GM18520 (cell line): ENCODE results near the gene TMEM143.

ENCODE experiments used
- ATAC-seq: cut with Tn5 transposase; IDR thresholded peaks from one replicate; pipeline ENCODE4 v1.9.1; 2021; ENCODE audit not compliant: unreplicated experiment

Gene TMEM143

DNA sequence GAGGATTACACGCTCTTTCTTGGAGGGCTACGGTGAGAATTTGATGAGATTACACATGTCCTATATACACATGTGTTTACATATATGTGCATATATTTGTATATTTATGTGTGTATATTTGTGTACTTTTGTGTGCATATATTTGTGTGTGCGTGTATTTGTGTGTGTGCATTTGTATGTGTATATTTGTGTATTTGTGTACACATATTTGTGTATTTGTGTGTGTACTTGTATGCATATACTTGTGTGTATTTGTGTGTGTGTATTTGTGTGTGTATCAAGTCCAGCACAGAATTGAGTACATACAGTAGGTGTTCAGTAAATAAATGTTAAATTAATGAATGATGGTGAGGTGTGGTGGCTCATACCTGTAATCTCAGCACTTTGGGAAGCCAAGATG is 1.8 kb downstream of the TMEM143 start:
- no peak for ATAC-seq

DNA sequence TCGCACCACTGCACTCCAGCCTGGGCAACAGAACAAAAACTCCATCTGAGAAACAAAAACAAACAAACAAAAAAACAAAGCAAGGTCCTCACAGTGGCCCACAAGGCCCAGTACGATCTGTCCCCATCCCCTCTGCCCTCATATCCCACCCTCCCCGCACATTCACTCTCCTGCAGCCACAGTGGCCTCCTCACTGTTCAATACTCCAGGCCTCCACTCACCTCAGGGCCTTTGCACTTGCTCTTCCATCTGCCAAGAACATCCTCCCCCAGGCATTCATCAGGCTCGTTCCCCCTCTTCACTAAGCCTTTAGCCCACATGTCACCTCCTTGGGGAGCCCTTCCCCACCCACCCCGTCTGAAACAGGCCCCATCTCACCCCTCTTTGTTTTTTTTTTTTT is 4.6 kb downstream of the TMEM143 start:
- ATAC-seq, result no peak

DNA sequence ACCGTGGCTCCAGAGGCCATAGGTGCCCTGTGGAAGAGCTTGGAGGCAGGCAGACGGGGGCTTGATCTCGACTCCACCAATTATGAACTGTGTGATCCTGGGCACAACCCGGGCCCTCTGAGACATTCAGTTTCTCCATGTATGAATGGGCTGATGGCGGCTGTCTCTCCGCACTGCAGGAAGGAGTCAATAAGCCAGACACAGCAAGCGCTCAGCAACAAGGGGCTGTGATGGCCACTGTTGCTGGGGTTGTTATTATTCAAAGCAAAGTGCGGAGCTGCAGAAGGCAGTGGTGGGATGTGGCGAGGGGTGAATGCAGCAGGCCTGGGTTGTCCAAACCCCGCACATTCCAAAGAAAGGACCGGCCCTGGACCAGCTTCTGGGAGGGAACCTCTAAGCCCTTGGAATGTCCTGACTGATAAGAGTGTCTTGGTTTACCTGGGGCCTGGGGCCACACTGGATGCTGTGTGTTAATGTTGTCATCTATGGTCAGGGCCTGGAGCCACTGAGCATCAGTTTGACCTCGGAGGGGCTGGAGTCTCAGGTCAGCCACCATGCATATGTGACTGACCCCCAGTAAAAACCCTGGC is 8.3 kb downstream of the TMEM143 start:
- no peak for ATAC-seq

DNA sequence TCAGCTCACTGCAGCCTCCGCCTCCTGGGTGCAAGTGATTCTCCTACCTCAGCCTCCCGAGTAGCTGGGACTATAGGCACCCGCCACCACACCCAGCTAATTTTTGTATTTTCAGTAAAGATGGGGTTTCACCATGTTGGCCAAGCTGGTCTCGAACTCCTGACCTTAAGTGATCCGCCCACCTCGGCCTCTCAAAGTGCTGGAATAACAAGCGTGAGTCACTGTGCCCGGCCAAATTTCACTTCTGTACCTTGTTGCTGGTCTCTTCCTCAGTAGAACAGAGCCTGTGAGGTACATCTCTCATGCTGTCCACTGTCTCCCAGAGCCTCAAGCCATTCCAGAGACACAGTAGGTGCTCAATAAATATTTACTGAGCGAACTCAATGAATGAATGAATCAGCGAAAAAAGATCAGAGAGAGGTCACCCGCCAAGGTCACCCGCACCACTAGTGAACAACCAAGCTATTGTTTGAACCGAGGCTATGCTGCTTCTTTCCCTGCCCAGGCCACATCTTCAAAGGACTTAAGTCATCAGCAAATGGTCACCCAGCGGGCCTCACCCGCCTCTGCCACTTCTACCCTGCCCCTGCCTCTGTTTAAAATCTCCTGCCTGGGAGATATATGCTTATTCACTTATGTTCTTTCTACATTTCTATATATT is 9.3 kb downstream of the TMEM143 start:
- ATAC-seq, result no peak

DNA sequence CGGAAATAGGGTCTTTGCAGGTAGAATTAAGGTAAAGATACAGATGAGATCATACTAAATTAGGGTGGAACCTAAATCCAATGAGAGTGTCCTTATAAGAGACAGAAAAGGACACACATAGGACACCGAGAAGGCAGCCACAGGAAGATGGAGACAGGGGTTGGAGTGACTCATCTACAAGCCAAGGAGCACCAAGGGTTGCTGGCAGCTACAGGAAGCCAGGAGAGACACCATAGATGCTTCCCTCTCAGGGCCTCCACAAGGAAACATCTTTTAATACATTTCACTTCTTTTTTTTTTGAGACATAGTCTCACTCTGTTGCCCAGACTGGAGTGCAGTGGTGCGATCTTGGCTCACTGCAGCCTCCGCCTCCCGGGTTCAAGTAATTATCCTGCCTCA is 10.1 kb downstream of the TMEM143 start:
- no peak for ATAC-seq

DNA sequence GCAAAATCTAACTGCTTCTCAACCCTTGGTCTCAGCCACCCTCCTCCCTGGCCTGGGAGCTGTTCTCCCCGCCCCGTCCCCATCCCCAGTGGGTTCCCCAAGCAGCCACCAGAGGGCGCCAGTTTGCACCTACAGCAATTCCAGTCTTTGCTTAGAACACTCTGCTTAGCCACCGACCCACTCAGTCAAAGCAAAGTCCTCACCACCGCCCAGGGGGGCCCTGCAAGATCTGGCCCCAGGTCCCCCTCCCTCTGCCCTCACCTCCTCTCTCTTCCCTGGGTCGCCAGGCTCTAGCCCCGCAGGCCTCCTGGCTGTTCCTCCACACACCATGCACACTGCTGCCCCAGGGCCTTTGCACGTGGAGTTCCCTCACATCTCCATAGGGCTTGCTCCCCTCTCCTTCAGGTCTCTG is 12.4 kb downstream of the TMEM143 start:
- no peak for ATAC-seq

DNA sequence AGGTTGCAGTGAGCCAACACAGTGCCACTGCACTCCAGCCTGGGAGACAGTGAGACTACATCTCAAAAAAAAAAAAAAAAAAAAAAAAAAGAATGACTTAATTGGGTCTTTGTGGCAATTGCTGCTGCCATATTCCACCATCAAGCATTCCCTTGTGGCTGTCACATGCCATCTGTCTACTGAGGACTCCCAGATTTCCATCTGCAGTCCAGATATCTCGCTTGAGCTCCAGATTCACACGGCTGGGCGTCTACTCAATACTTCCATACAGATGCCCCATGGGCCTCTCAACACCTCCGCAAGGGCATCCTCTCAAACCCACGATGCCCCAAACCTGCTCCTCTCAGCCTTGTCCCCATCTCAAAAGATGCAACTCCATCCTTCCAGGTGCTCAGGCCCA is 12.9 kb downstream of the TMEM143 start:
- no peak for ATAC-seq

DNA sequence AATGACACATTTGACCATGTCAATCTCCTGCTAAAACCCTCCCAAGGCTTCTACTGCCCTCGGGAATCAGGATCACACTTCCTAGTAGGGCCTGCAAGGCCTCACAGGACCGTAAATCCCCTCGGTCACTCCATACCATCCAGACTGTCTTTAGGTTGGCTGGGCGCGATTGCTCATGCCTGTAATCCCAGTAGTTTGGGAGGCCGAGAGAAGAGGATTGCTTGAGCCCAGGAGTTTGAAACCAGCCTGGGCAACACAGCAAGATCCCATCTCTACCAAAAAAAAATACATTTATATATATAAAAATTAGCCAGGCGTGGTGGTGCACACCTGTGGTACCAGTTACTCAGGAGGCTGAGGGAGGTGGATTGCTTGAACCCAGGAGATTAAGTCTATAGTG is 15.0 kb downstream of the TMEM143 start:
- ATAC-seq, result no peak

DNA sequence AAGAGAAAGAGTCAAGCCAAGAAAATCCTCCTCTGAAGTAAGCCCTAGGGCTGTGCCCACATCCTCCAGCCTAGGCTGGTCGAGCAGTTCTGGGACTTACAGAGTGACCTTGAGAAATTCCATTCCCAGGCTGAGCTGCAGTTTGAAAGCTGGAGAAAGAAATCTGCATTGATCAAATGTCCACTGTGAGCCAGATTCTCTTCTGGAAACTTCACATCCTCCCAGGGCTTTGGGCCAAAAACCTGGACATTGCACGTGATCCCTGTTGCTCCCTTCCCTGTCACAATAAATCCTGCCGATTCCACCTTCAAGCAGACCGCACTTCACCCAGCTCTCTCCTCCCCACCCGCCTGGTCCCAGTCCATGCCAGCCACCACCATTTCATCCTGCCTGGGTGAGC is 15.7 kb downstream of the TMEM143 start:
- no peak for ATAC-seq

DNA sequence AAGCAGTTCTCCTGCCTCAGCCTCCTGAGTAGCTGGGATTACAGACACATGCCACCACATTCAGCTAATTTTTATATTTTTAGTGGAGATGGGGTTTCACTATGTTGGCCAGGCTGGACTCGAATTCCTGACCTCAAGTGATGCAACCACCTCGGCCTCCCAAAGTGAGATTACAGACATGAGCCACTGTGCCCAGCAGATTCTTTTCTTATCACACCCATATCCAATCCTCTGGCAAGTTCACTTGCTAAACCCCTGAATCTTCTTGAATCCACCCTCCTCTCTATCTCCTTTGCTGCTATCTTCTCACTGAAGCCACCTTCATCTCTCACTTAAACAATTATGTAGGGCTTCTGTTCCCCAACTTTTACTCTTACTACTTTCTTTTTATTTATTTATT is 17.5 kb downstream of the TMEM143 start:
- no peak for ATAC-seq

DNA sequence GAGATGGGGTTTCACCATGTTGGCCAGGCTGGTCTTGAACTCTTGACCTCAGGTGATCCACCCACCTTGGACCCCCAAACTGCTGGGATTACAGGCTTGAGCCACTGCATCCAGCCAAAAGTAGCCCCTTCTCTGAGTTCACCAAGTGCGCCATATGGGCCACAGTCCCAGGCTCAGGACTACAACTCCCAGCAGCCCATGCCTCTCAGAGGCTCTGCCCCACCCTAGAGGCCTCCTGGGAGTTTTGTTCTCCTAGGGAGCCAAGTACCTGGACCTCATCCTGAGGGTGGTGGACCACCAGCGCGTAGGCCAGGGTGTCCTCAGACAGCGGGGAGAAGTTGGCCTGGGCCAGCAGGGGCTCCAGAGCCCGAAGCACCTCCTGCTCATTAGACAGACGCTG is 18.8 kb downstream of the TMEM143 start:
- ATAC-seq, result no peak

DNA sequence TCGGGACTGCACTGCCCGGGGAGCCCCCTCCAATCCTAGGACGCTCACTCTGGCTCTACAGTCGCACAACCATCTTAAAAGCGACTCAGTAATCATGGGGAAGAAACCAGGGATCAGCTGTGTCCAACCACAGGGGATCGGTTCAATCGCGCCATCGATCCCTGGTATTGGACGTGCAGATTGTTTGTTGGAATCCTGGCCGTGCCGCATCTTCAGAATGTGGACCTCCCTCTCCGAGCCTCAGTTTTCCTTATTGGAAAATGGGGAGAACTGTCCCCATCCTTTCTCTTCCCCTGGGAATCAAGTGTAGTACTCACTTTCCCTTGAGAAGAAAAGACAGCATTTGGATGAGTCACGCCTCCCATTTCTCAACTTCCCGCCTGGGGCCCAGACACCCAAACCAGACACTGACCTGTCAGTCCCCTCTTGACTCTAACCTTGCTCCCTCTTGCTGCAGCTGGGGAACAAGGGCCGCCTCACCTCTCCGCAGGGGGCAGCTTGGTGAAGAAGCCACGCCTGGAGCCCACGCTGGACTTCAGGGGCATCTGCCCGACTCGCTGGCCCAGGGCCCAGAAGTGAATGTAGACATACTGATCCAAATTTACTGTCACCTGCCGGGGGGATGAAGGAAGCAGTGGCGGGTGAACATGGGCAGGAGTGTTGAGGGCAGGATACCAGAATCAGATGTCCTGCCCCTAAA is 20.7 kb downstream of the TMEM143 start:
- no peak for ATAC-seq

DNA sequence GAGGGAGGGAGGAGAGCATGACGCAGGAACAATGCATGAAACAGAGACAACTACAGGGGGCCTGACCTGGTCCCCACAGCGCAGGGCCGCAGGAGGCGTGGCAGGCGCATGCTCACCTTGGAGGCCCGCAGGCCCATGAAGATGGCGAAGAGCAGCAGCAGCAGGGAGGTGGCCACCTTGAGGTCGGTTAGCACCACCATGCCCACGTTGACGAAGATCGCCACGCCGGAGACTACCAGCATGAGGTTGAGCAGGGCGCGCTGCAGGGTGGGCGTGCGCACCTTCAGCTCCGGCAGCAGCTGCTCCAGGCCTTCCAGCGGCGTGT is 21.4 kb downstream of the TMEM143 start:
- ATAC-seq, result no peak

DNA sequence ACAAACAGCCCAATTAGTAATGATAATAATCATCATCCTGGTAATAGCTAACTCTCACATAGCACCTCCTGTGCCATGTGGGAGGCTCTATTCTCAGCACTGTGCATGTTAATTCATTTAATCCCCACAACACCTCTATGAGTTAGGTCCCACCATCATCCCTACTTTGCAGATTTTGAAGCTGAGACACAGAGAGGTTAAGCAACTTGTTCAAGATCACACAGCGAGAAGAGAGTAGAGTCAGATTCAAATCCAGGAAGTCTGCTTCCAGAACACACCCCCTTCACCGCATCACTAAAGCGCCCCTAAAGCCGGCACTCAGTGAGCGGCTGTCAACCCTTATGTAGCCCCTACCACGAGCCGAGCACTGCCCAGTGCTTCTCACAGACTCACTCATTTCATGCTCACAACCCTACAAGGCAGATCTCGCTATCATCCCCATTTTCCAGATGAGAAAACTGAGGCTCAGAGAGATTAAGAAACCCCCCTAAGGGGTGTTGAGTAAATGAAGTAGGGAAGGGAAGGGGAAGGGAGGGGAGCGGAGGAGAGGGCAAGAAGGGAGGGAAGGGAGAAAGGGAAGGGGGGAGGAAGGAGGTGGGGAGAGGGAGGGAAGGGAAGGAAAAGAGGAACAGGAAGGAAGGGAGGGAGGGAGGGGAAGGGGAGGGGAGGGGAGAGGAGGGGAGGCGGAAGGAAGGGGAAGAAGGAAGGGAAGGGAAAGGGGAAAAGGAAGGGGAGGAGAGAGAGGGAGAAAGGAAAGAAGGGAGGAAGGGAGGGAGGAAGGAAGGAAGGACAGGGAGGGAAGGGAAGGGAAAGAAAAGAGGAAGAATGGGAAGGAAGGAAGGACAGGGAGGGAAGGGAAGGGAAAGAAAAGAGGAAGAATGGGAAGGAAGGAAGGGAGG is 22.0 kb downstream of the TMEM143 start:
- ATAC-seq, result no peak

DNA sequence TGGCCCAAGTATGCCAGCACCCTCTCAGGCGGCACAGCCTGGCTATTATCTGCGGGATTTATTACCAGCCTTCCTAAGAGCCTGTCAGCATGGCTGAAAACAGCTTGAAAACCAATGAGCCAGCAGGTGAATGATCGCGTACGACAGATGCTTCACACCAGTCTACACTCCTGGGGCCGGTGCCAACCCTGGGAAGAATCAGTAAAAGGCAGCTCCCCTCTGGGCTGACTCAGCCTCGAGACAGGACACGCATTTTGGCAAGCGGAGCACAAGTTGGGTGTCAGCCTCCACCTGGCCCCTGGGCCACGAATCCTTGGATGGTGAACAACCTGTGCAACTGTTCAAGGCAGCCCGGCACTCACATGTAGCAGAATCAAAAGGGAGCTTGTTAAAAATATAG is 22.7 kb downstream of the TMEM143 start:
- ATAC-seq, result no peak

DNA sequence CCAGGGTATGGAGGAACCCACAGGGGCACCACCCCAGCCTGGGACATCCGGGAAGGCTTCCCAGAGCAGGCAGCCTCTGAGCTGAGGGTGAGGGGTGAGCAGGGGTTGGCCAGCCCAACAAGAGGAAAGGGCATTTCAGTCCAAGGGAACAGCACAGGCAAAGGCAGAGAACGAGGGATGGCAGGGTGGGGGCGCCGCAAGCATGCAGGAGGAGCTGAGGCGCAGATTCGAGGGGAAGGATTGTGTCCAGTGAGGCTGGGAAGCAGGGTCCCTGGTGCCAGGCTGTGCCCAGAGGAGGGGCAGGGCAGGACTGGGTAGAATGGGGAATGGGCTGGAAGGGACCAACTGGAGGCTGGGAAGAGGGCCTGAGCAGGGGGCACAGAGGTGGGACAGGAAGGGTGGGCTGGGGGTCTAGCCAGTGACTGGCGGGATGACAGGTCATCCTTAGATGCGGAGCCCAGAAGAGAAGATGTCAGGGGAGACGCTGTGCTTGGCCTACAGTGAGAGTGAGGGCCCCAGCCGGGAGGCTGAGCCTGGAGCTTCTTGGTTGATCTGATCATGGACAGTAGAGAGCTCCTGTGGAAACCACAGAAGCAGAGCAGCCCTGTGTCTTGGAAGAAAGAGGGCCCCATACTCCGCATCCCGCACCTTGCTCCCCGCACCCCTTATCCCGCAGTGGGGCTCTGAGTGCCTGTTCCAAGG is 24.8 kb downstream of the TMEM143 start:
- ATAC-seq, result no peak

DNA sequence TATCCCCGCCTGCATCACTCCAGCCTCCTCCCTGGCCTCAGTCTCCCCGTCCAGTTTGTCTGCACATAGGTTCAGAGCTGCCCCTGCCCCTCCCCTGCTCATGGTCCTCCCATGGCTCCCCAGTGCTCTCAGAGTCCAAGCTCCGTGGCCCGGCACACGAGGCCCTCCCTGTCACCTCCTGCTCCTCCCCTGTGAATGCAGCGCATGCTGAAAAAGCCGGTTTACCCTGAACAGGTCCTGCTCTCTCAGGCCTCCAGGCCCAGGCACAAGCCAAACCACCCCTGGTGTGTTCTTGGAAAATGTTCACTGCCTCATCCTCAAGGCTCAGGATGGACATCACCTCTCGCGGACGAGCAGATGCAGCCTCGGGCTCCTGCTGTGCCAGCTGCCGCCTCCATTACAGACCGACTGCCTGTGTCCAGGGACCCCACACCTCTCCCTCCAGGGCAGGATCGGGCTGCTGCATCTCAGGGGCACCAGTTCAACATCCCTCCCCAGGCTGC is 25.4 kb downstream of the TMEM143 start:
- no peak for ATAC-seq

DNA sequence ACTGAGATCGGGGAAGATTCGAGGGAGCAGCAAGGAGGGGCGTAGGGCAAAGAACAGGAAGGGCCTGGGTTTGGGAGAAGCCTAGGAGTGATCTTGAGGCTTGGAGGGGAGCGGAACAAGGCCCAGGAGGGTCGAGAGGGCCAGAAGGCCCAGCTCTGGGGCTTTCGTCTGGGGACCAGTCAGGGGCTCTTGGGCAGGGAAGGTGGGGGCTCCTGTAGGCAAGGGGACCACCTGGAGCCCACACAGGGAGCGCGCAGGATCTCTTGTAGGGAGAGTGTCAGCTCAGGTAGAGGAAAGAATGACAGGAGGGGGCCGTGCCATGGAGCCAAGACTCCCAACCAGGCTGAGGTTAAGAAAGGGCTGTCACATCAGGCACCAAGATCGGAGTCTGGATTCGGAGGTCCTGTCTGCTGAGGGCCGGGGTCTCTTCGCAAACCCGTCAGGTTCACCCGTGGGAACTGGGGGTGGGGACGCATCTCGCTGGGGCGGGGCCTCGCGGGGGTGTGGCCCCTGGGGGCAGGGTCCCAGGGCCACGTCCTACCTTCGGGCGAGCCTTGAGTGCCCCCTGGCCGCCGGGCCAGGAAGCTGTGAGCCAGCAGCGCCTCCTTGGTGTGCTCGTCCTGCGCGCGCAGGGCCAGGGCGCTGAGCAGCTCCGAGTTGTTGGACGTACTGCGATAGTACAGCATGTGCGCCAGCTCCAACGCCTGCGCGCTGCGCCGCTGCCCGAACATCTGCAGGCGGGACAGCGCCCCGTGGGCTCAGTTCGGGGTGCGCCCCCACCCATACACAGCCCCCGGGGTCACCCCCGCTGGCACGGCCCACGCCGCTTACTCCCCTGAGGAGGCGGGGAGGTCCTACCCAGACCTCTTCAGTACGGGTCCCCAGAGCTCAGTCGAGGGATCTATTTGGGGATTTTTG is 30.0 kb downstream of the TMEM143 start:
- ATAC-seq, result peak; percentile 43

DNA sequence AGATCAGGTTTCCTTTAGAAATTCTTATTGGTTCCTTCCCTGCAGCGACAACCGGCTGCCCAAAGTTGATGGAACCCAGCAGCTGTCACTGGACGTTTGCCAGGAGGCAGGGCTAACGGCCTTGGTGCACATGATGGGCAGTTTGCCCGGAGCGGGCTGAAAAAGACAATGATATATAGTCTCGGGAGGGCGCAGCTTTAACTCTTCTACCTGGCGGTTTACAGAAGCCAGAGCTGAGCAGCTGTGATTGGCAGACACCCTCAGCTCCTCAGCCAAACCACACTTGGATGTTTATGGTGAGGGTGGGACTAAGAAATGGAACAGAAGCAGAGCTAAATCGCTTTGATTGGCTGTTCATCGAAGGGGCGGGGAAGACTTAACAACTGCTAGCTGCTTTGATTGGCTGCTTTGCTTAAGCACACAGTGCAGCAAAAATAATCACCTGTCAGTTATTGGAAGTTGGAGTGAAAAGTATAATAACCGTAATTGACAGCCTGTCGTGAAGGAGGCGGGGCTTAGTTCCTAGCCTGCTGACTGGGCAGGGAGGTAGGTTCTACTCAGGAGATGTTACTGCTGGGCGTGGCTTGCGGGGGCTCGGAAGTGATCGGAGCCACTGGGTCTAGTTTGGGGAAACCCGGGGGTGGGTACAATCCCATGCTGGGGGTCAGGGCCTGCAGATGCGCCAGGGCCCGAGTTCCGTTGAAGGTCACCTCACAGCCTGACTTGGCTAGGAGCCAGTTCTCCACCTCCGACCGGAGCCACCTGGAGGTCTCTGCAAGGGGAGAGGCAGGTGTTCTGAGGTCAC is 30.9 kb downstream of the TMEM143 start:
- ATAC-seq, result peak; percentile 63
